ENCODE measurements around the gene ALAS2.

DNA sequence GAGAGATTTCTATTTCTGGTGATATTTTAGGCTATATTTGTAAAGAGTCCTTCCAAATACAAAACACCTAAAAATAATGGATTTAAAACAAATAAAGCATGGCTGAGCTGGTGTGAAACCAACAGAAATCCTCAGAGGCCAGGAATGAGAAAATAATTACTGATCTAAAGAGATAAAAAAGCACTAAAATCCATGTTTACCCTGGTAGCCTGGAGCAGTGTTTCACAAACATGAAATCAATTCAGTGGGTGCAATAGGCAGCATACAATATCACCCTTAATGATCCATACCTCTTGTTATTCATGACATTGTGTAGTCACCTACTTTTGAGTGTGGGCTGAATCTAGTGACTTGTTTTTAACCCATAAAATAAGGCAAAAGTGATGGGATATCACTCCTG is 51.3 kb downstream of the ALAS2 start:
- TF ChIP-seq CTCF (IDR thresholded peaks at IDR 0.05) (no peak), EZH2 (IDR thresholded peaks at IDR 0.05) (no peak)

Data from neural progenitor cell (in vitro differentiated cells).